ENCODE measurements around the gene MSI2.

MSI2 gene

DNA sequence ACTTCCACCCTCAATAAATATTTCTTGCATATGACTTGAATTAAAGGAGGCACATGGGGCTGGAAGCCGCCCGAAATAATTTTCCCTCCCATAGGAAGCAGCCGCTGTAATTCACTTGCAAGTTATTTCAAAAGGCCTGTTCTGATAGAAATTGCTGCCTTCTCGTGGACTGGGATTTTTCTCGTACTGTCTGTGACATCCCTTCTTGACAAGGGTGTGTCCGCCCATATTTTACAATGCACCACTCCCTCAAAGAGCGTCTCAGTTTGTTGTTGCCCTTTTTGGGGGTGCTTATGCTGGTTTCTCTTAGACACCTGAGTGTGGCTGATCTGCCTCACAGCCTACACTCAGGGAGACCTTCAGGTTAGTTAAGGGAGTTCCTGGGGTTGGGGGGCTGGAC, 160.0 kb downstream of the MSI2 start:
- no peak for ATAC-seq
- TF ChIP-seq ZNF565 (CRISPR knock-in tag; conservative IDR thresholded peaks at IDR 0.05; ENCODE audit: low read depth) (no peak), GLIS3 (CRISPR knock-in tag; IDR thresholded peaks at IDR 0.05) (no peak), PPARA (CRISPR knock-in tag; IDR thresholded peaks at IDR 0.05; ENCODE audit: borderline replicate concordance) (no peak), OSR1 (CRISPR knock-in tag; IDR thresholded peaks at IDR 0.05) (no peak), ARNTL (CRISPR knock-in tag; IDR thresholded peaks at IDR 0.05; ENCODE audit: borderline replicate concordance, low read depth) (no peak), CSDC2 (CRISPR knock-in tag; IDR thresholded peaks at IDR 0.05) (no peak), ZNF8 (CRISPR knock-in tag; IDR thresholded peaks at IDR 0.05) (no peak), TCF4 (CRISPR knock-in tag; IDR thresholded peaks at IDR 0.05; ENCODE audit: borderline replicate concordance) (no peak), ZNF70 (CRISPR knock-in tag; IDR thresholded peaks at IDR 0.05) (no peak), ISL1 (CRISPR knock-in tag; IDR thresholded peaks at IDR 0.05) (no peak), ZFP30 (CRISPR knock-in tag; IDR thresholded peaks at IDR 0.05) (no peak), ZFP3 (CRISPR knock-in tag; IDR thresholded peaks at IDR 0.05) (no peak), RARB (CRISPR knock-in tag; IDR thresholded peaks at IDR 0.05) (no peak)
- TF ChIP-seq, protein P1, sequence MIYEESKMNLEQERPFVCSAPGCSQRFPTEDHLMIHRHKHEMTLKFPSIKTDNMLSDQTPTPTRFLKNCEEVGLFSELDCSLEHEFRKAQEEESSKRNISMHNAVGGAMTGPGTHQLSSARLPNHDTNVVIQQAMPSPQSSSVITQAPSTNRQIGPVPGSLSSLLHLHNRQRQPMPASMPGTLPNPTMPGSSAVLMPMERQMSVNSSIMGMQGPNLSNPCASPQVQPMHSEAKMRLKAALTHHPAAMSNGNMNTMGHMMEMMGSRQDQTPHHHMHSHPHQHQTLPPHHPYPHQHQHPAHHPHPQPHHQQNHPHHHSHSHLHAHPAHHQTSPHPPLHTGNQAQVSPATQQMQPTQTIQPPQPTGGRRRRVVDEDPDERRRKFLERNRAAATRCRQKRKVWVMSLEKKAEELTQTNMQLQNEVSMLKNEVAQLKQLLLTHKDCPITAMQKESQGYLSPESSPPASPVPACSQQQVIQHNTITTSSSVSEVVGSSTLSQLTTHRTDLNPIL (CRISPR knock-in tag; IDR thresholded peaks at IDR 0.05; ENCODE audit: low read depth) = no peak
- TF ChIP-seq, protein P2, sequence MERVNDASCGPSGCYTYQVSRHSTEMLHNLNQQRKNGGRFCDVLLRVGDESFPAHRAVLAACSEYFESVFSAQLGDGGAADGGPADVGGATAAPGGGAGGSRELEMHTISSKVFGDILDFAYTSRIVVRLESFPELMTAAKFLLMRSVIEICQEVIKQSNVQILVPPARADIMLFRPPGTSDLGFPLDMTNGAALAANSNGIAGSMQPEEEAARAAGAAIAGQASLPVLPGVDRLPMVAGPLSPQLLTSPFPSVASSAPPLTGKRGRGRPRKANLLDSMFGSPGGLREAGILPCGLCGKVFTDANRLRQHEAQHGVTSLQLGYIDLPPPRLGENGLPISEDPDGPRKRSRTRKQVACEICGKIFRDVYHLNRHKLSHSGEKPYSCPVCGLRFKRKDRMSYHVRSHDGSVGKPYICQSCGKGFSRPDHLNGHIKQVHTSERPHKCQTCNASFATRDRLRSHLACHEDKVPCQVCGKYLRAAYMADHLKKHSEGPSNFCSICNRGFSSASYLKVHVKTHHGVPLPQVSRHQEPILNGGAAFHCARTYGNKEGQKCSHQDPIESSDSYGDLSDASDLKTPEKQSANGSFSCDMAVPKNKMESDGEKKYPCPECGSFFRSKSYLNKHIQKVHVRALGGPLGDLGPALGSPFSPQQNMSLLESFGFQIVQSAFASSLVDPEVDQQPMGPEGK (CRISPR knock-in tag; IDR thresholded peaks at IDR 0.05; ENCODE audit: borderline replicate concordance) = no peak
- TF ChIP-seq, protein P3, sequence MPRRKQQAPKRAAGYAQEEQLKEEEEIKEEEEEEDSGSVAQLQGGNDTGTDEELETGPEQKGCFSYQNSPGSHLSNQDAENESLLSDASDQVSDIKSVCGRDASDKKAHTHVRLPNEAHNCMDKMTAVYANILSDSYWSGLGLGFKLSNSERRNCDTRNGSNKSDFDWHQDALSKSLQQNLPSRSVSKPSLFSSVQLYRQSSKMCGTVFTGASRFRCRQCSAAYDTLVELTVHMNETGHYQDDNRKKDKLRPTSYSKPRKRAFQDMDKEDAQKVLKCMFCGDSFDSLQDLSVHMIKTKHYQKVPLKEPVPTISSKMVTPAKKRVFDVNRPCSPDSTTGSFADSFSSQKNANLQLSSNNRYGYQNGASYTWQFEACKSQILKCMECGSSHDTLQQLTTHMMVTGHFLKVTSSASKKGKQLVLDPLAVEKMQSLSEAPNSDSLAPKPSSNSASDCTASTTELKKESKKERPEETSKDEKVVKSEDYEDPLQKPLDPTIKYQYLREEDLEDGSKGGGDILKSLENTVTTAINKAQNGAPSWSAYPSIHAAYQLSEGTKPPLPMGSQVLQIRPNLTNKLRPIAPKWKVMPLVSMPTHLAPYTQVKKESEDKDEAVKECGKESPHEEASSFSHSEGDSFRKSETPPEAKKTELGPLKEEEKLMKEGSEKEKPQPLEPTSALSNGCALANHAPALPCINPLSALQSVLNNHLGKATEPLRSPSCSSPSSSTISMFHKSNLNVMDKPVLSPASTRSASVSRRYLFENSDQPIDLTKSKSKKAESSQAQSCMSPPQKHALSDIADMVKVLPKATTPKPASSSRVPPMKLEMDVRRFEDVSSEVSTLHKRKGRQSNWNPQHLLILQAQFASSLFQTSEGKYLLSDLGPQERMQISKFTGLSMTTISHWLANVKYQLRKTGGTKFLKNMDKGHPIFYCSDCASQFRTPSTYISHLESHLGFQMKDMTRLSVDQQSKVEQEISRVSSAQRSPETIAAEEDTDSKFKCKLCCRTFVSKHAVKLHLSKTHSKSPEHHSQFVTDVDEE (CRISPR knock-in tag; IDR thresholded peaks at IDR 0.05) = no peak
- TF ChIP-seq, protein P4, sequence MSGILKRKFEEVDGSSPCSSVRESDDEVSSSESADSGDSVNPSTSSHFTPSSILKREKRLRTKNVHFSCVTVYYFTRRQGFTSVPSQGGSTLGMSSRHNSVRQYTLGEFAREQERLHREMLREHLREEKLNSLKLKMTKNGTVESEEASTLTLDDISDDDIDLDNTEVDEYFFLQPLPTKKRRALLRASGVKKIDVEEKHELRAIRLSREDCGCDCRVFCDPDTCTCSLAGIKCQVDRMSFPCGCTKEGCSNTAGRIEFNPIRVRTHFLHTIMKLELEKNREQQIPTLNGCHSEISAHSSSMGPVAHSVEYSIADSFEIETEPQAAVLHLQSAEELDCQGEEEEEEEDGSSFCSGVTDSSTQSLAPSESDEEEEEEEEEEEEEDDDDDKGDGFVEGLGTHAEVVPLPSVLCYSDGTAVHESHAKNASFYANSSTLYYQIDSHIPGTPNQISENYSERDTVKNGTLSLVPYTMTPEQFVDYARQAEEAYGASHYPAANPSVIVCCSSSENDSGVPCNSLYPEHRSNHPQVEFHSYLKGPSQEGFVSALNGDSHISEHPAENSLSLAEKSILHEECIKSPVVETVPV (CRISPR knock-in tag; IDR thresholded peaks at IDR 0.05) = no peak

DNA sequence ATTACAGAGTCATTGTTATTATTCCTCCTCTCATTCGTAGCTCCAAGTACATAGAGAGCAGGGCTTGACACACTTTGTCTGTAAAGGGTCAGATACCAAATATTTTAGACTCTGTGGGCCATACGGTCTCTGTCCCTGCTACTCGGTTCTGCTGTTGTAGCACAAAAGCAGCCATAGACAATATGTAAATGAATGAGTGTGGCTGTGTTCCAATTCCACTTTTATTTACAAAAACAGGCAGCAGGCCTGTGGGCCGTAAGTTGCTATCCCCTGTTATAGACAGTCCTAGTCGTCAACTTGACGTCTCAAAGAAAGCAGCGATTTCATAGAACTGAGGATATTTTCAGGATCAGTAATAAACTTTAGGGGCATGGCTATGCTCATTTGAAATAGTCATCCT, 161.6 kb downstream of the MSI2 start:
- ATAC-seq = no peak
- no peak for TF ChIP-seq ZC3H10 (CRISPR knock-in tag; IDR thresholded peaks at IDR 0.05)
- no peak for TF ChIP-seq ESRRG (CRISPR knock-in tag; IDR thresholded peaks at IDR 0.05)

DNA sequence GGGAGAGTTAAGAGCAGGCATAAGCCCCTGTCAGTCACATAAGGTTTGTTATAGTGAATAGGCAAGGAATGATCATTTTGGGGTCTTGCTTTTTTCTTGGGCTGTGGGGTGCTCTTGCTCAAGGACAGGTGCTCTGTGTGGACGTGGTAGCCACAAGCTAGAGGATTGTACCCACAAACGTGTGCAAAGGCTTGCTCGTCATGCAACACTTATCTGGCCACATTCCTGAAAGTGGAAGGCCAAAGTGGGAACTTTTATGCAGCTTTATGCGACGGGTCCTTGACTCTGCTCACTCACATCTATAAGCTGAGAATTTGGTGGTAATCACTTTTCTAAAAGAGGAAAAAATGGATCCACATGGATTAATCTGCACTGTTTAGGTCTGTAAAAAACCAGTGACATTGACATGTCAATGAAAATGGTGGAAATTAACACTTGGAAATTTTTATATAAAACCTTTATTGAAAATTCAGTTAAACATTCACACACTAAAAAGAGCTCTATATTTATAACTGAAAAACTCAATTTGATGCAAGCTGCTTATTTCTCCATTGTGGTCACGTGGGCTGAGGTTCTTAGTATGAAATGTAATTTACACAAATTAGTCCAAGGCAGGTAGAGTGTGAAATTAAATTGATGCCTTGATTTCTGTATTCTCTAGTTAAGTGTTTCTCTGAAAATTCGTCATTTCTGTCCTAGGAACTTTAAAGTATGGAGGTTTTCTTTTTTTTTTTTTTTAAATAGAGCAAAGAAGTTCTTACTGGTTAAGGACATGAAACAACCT, 162.3 kb downstream of the MSI2 start:
- no peak for ATAC-seq
- TF ChIP-seq ESRRG (CRISPR knock-in tag; IDR thresholded peaks at IDR 0.05) (no peak), BACH2 (CRISPR knock-in tag; IDR thresholded peaks at IDR 0.05; ENCODE audit: borderline replicate concordance) (no peak), CSDC2 (CRISPR knock-in tag; IDR thresholded peaks at IDR 0.05) (no peak), ZNF8 (CRISPR knock-in tag; IDR thresholded peaks at IDR 0.05) (no peak), TCF4 (CRISPR knock-in tag; IDR thresholded peaks at IDR 0.05; ENCODE audit: borderline replicate concordance) (no peak), ZFP3 (CRISPR knock-in tag; IDR thresholded peaks at IDR 0.05) (no peak), ARNTL (CRISPR knock-in tag; IDR thresholded peaks at IDR 0.05; ENCODE audit: borderline replicate concordance, low read depth) (no peak), PPARA (CRISPR knock-in tag; IDR thresholded peaks at IDR 0.05; ENCODE audit: borderline replicate concordance) (no peak), ZC3H10 (CRISPR knock-in tag; IDR thresholded peaks at IDR 0.05) (no peak), ZNF565 (CRISPR knock-in tag; conservative IDR thresholded peaks at IDR 0.05; ENCODE audit: low read depth) (no peak), ZFP30 (CRISPR knock-in tag; IDR thresholded peaks at IDR 0.05) (no peak)
- TF ChIP-seq, protein P2 (CRISPR knock-in tag; IDR thresholded peaks at IDR 0.05; ENCODE audit: borderline replicate concordance) = no peak
- TF ChIP-seq, protein P1 (CRISPR knock-in tag; IDR thresholded peaks at IDR 0.05; ENCODE audit: low read depth) = no peak
- TF ChIP-seq, protein P4 (CRISPR knock-in tag; IDR thresholded peaks at IDR 0.05) = no peak
- TF ChIP-seq, protein P3 (CRISPR knock-in tag; IDR thresholded peaks at IDR 0.05) = no peak
